HepG2 (cell line): ENCODE measurements around the gene LTV1. TPM values are rescaled to one million over a fixed set of nuclear protein-coding genes. Genes with fewer than 3 reads are reported as not detected.

ENCODE experiments used
- ATAC-seq: fragments of 200-7000 bp; cut with Tn5 transposase; 3 replicates; pipeline ENCODE4 v1.9.1; 2020; ENCODE audit warnings: mild to moderate bottlenecking, moderate library complexity
- BruUV-seq: library from RNA; stranded (reverse); fragments of 400-500 nt; replicated peaks from 2 replicates; lab custom pipeline; 2021; lab: Mats Ljungman, UMichigan
- CTCF ChIA-PET: fragments of 300-600 bp; formaldehyde crosslinking; extraction: SDS; loops from one replicate; lab custom pipeline; 2021; ENCODE audit warnings: low total read pairs, inconsistent platforms, low intra/inter-chr PET ratio; lab: Yijun Ruan, JAX
- POLR2A ChIA-PET: fragments of 350-600 bp; sonication (Branson Sonifier 250); formaldehyde crosslinking; loops from one replicate; lab custom pipeline; 2020; ENCODE audit warnings: antibody characterized with exemption, inconsistent platforms; lab: Yijun Ruan, JAX
- DNase-seq: peaks from one replicate; pipeline ENCODE4 v3.0.0-alpha.2; 2015; ENCODE audit warnings: low spot score
- FAIRE-seq: peaks from 3 replicates; lab custom pipeline; 2011; peaks lifted over from hg19 to GRCh38; lab: Jason Lieb, UNC
- H2AFZ ChIP-seq: one replicate; pipeline ENCODE4 v1.6.1; 2011; ENCODE audit warnings: low read length, inconsistent platforms
- H3K27ac ChIP-seq: fragments of 300-600 bp; 3 replicates; pipeline ENCODE4 v1.8.0; 2011; ENCODE audit warnings: mixed run types, mild to moderate bottlenecking, mixed read lengths, low read length, inconsistent platforms; ENCODE audit not compliant: insufficient read depth; ENCODE audit errors: extremely low read length
- H3K27me3 ChIP-seq, 2 experiments: fragments of 200-600 bp in 1 of 2; 2 replicates in 1 of 2; 3 replicates in 1 of 2; pipeline versions ENCODE4 v1.6.0 to v1.8.0; 2011; ENCODE audit warnings: low read length in 2 of 2, mild to moderate bottlenecking in 2 of 2, moderate library complexity in 2 of 2, inconsistent platforms in 1 of 2; ENCODE audit not compliant: insufficient read depth in 2 of 2, control insufficient read depth in 1 of 2
- H3K36me3 ChIP-seq, 2 experiments: fragments of 200-600 bp in 1 of 2; replicated peaks in 1 of 2; 2 replicates in 1 of 2; 3 replicates in 1 of 2; pipeline versions ENCODE4 v1.5.1 to v1.8.0; 2011; ENCODE audit warnings: low read length in 2 of 2, inconsistent platforms in 1 of 2; ENCODE audit not compliant: insufficient read depth in 2 of 2, control insufficient read depth in 1 of 2
- H3K4me1 ChIP-seq: 2 replicates; pipeline ENCODE4 v1.5.1; 2012; ENCODE audit warnings: low read length, inconsistent platforms; ENCODE audit not compliant: insufficient read depth
- H3K4me2 ChIP-seq: 2 replicates; pipeline ENCODE4 v1.6.0; 2011; ENCODE audit warnings: low read depth, low read length, inconsistent platforms
- H3K4me3 ChIP-seq, 3 experiments: fragments of 200-600 bp in 1 of 3; sonication (generic), shearing (Covaris generic) in 1 of 3; replicated peaks in 1 of 3; 2 replicates each; pipeline ENCODE4 v1.5.1; 2011 to 2016; ENCODE audit warnings: low read length in 3 of 3, inconsistent platforms in 2 of 3, low read depth in 2 of 3, mild to moderate bottlenecking in 2 of 3, control low read depth in 1 of 3, mixed read lengths in 1 of 3; ENCODE audit not compliant: insufficient read depth in 1 of 3
- H3K79me2 ChIP-seq: one replicate; pipeline ENCODE4 v1.6.1; 2011; ENCODE audit warnings: low read length, inconsistent platforms; ENCODE audit not compliant: insufficient read depth
- H3K9ac ChIP-seq: 2 replicates; pipeline ENCODE4 v1.6.0; 2011; ENCODE audit warnings: mild to moderate bottlenecking, low read depth, low read length, inconsistent platforms; ENCODE audit not compliant: insufficient read depth
- H3K9me3 ChIP-seq: 2 replicates; pipeline ENCODE4 v1.5.1; 2012; ENCODE audit warnings: mild to moderate bottlenecking, low read length
- H4K20me1 ChIP-seq: 2 replicates; pipeline ENCODE4 v1.6.0; 2011; ENCODE audit warnings: inconsistent platforms, mild to moderate bottlenecking, low read length, moderate library complexity; ENCODE audit not compliant: insufficient read depth
- CERS6 ChIP-seq: sonication (generic); formaldehyde crosslinking; IDR thresholded peaks from 2 replicates; pipeline ENCODE4 v1.5.0; 2020; ENCODE audit warnings: missing genetic modification reagents
- CREB1 ChIP-seq, 2 experiments: fragments of 450-650 bp in 1 of 2; IDR thresholded peaks; 2 replicates each; pipeline ENCODE4 v1.6.1; 2016 to 2017; ENCODE audit warnings: control low read depth in 1 of 2, mild to moderate bottlenecking in 1 of 2, missing compliant biosample characterization in 1 of 2, missing genetic modification characterization in 1 of 2
- DMAP1 ChIP-seq: IDR thresholded peaks from 2 replicates; pipeline ENCODE4 v1.6.1; 2016
- IRX3 ChIP-seq: sonication (generic); formaldehyde crosslinking; IDR thresholded peaks from 2 replicates; pipeline ENCODE4 v1.8.1; 2023; ENCODE audit warnings: mild to moderate bottlenecking, low read depth, missing genetic modification reagents, borderline replicate concordance
- KDM5A ChIP-seq: fragments of 200-600 bp; sonication (generic); IDR thresholded peaks from 2 replicates; pipeline ENCODE4 v1.7.0; 2018; ENCODE audit warnings: antibody characterized with exemption, mild to moderate bottlenecking, low read length, borderline replicate concordance
- KMT2B ChIP-seq: IDR thresholded peaks from 2 replicates; pipeline ENCODE4 v1.6.1; 2016; ENCODE audit warnings: missing genetic modification reagents, missing compliant biosample characterization
- MBNL3 ChIP-seq: fragments of 250-450 bp; sonication (Bioruptor Pico); conservative IDR thresholded peaks from 2 replicates; pipeline ENCODE4 v1.8.0; 2022; ENCODE audit warnings: mild to moderate bottlenecking, inconsistent platforms
- MIER2 ChIP-seq: IDR thresholded peaks from 2 replicates; pipeline ENCODE4 v1.6.1; 2016; ENCODE audit warnings: missing biosample characterization, missing genetic modification reagents
- SAP130 ChIP-seq: IDR thresholded peaks from 2 replicates; pipeline ENCODE4 v1.6.1; 2016; ENCODE audit warnings: low read depth
- TAF15 ChIP-seq: fragments of 200-400 bp; formaldehyde crosslinking; IDR thresholded peaks from one replicate; pipeline ENCODE4 v1.6.1; 2018; ENCODE audit warnings: mild to moderate bottlenecking, low read depth, low read length; ENCODE audit not compliant: poor library complexity, severe bottlenecking
- TOE1 ChIP-seq: sonication (generic); formaldehyde crosslinking; IDR thresholded peaks from 2 replicates; pipeline ENCODE4 v1.4.0; 2020; ENCODE audit warnings: mild to moderate bottlenecking, missing genetic modification reagents
- TRIM24 ChIP-seq: sonication (generic); formaldehyde crosslinking; IDR thresholded peaks from 2 replicates; pipeline ENCODE4 v1.8.0; 2022; ENCODE audit warnings: mild to moderate bottlenecking, missing genetic modification reagents
- ZKSCAN5 ChIP-seq: sonication (generic); formaldehyde crosslinking; IDR thresholded peaks from 2 replicates; pipeline ENCODE4 v1.5.1; 2020; ENCODE audit warnings: mild to moderate bottlenecking, missing genetic modification reagents
- ZNF333 ChIP-seq: sonication (generic); formaldehyde crosslinking; IDR thresholded peaks from 2 replicates; pipeline ENCODE4 v1.4.0; 2020; ENCODE audit warnings: mild to moderate bottlenecking, missing genetic modification reagents, borderline replicate concordance
- ZNF562 ChIP-seq: sonication (generic); formaldehyde crosslinking; IDR thresholded peaks from 2 replicates; pipeline ENCODE4 v1.8.0; 2022; ENCODE audit warnings: missing genetic modification reagents, borderline replicate concordance
- ZNF580 ChIP-seq: IDR thresholded peaks from 2 replicates; pipeline ENCODE4 v1.6.1; 2016; ENCODE audit warnings: low read depth, borderline replicate concordance
- ZNF766 ChIP-seq: sonication (generic); formaldehyde crosslinking; IDR thresholded peaks from 2 replicates; pipeline ENCODE4 v1.5.0; 2020; ENCODE audit warnings: missing genetic modification reagents, borderline replicate concordance
- ZNF790 ChIP-seq: sonication (generic); formaldehyde crosslinking; IDR thresholded peaks from 2 replicates; pipeline ENCODE4 v1.8.0; 2022; ENCODE audit warnings: missing genetic modification reagents, mild to moderate bottlenecking, borderline replicate concordance
- WGBS: methylation state at CpG from one replicate; pipeline ENCODE4 v1.1.6; 2017; ENCODE audit warnings: low lambda C conversion rate; 5-methylcytosine and 5-hydroxymethylcytosine counted together
- in situ Hi-C: cut with HindIII; loops from 2 replicates; pipeline ENCODE4 v1.10.0; 2017; ENCODE audit warnings: low pct_unique_long_range_greater_than_20kb; ENCODE audit not compliant: extremely low pct_ligation_motif_present
- intact Hi-C: fragments of 100-400 bp; cut with micrococcal nuclease; formaldehyde crosslinking; loops from one replicate; pipeline ENCODE4 v1.10.0; 2022; ENCODE audit not compliant: unreplicated experiment
- polyA plus RNA-seq, 8 experiments: library from polyadenylated mRNA; depleted of rRNA in 3 of 8; stranded (reverse) in 7 of 8; unstranded in 1 of 8; fragments of >200 nt; fragmentation: Illumina TruSeq in 4 of 8; extraction: Trizol in 4 of 8; gene quantifications; 2 replicates each; pipeline versions ENCODE4 v1.2.1 to v1.2.3, GENCODE V29; 2011 to 2016; ENCODE audit warnings: low read depth in 4 of 8, missing spikeins in 1 of 8, mixed read lengths in 1 of 8; ENCODE audit not compliant: insufficient read depth in 1 of 8
- total RNA-seq, 5 experiments: library from RNA; depleted of rRNA; stranded (reverse); fragments of >200 nt; fragmentation: Illumina TruSeq; extraction: Trizol; gene quantifications; 2 replicates each; pipeline ENCODE4 v1.2.3, GENCODE V29; 2016; ENCODE audit warnings: low read depth in 1 of 5

Gene LTV1
- total and polyA plus RNA-seq, 2 of the 13 experiments (the other 11 are each of a cell fraction or from before 2014, with no cell fraction given), result 21.1 to 85.8 TPM

GRCh38 chr6:143882401-143882930 is 39.3 kb downstream of the LTV1 start:
- POLR2A ChIA-PET, result no interaction called here
- H3K27ac ChIP-seq, result no peak overlapping the region
- no peak for DNase-seq
- H3K4me2 ChIP-seq, result no peak overlapping the region
- FAIRE-seq, result no peak
- H3K79me2 ChIP-seq, result no peaks in the 10 kb centered on the region
- ATAC-seq, result no peak
- intact Hi-C loops, result no loop called here
- no peak overlapping the region for H3K4me3 ChIP-seq
- no peaks in the 10 kb centered on the region for H4K20me1 ChIP-seq
- in situ Hi-C loops, result no loop called here
- CTCF ChIA-PET, result no interaction called here
- H3K36me3 ChIP-seq, result no peaks in the 10 kb centered on the region
- no peak overlapping the region for H3K9ac ChIP-seq
- no peaks in the 10 kb centered on the region; a peak in 1 of 5 replicates for H3K27me3 ChIP-seq
- TF ChIP-seq ZNF766 (CRISPR knock-in tag) (no peak), KMT2B (no peak), ZNF580 (CRISPR knock-in tag) (no peak), TRIM24 (CRISPR knock-in tag) (no peak), ZNF333 (CRISPR knock-in tag) (no peak), TAF15 (no peak)
- BruUV-seq, result no TSS peak
- no peak overlapping the region for H2AFZ ChIP-seq
- H3K9me3 ChIP-seq, result peaks cover 9% of the 10 kb centered on the region
- no peaks in the 10 kb centered on the region for H3K4me1 ChIP-seq
- 4% methylated on average over 2 of the region's 2 CpGs for WGBS

- in situ Hi-C loops, result no loop called here
- intact Hi-C loops, result no loop called here
- no TSS peak for BruUV-seq
- TF ChIP-seq TOE1, result no peak
- no peak for TF ChIP-seq KDM5A
- no peak for TF ChIP-seq MBNL3
- TF ChIP-seq DMAP1 (CRISPR knock-in tag), result no peak
- no peak for TF ChIP-seq CERS6
- no peak for TF ChIP-seq CREB1 (IDR thresholded peaks at IDR 0.05)
- TF ChIP-seq CREB1 (CRISPR knock-in tag; IDR thresholded peaks at IDR 0.05), result no peak
- no peak for TF ChIP-seq MIER2
- no peak for TF ChIP-seq ZNF790 (CRISPR knock-in tag)
- TF ChIP-seq ZKSCAN5 (CRISPR knock-in tag), result no peak
- TF ChIP-seq SAP130 (CRISPR knock-in tag), result no peak
- TF ChIP-seq IRX3, result no peak
- no peak for TF ChIP-seq ZNF562 (CRISPR knock-in tag)
Observed at GRCh38 chr6:143884216-143884900, 41.2 kb downstream of the LTV1 start.

More at GRCh38 chr6:143884216-143884900, 41.2 kb downstream of the LTV1 start:
- Histone ChIP-seq H2AFZ (no peak overlapping the region), H3K36me3 (no peaks in the 10 kb centered on the region), H3K4me1 (no peaks in the 10 kb centered on the region), H3K4me3 (no peak overlapping the region), H4K20me1 (no peaks in the 10 kb centered on the region), H3K4me2 (no peak overlapping the region), H3K27ac (no peak overlapping the region), H3K27me3 (no peaks in the 10 kb centered on the region; a peak in 2 of 5 replicates), H3K9ac (no peak overlapping the region), H3K9me3 (no peaks in the 10 kb centered on the region), H3K79me2 (no peaks in the 10 kb centered on the region)
- ATAC-seq (no peak), DNase-seq (no peak), FAIRE-seq (no peak)
- WGBS, result 12% methylated on average over 7 of the region's 7 CpGs
- POLR2A ChIA-PET, result no interaction called here
- CTCF ChIA-PET, result no interaction called here
